Loucy (cell line): Measurements from ENCODE around the gene MYT1.

Experiments used
- H2AFZ ChIP-seq: fragments of 200-600 bp; sonication (generic); 2 replicates; pipeline ENCODE4 v1.6.0; 2016; ENCODE audit warnings: antibody characterized with exemption, mild to moderate bottlenecking, low read length, moderate library complexity
- H3F3A ChIP-seq: fragments of 200-600 bp; 2 replicates; pipeline ENCODE4 v1.6.0; 2016; ENCODE audit warnings: antibody characterized with exemption, low read depth, mild to moderate bottlenecking
- H3K27me3 ChIP-seq: fragments of 200-600 bp; sonication (generic); 2 replicates; pipeline ENCODE4 v1.6.1; 2014; ENCODE audit warnings: low read length, mild to moderate bottlenecking; ENCODE audit not compliant: insufficient read depth, poor library complexity, severe bottlenecking
- H3K36me3 ChIP-seq: fragments of 200-600 bp; sonication (generic); 2 replicates; pipeline ENCODE4 v1.6.1; 2016; ENCODE audit warnings: low read length; ENCODE audit not compliant: insufficient read depth
- H3K4me1 ChIP-seq: fragments of 200-600 bp; sonication (generic); 2 replicates; pipeline ENCODE4 v1.5.1; 2014; ENCODE audit warnings: low read length, mild to moderate bottlenecking; ENCODE audit not compliant: insufficient read depth, poor library complexity, severe bottlenecking
- H3K4me2 ChIP-seq: fragments of 200-600 bp; sonication (generic); 2 replicates; pipeline ENCODE4 v1.6.0; 2014; ENCODE audit warnings: antibody characterized with exemption, low read length, low read depth, mild to moderate bottlenecking; ENCODE audit not compliant: poor library complexity, severe bottlenecking
- H3K4me3 ChIP-seq: fragments of 200-600 bp; sonication (generic); 2 replicates; pipeline ENCODE4 v1.5.1; 2014; ENCODE audit warnings: low read length, mild to moderate bottlenecking, mixed read lengths; ENCODE audit not compliant: poor library complexity, severe bottlenecking
- H3K79me2 ChIP-seq: fragments of 200-600 bp; sonication (generic); 2 replicates; pipeline ENCODE4 v1.6.1; 2014; ENCODE audit warnings: low read length; ENCODE audit not compliant: insufficient read depth
- H3K9ac ChIP-seq: fragments of 200-600 bp; sonication (generic); 2 replicates; pipeline ENCODE4 v1.6.0; 2014; ENCODE audit warnings: mild to moderate bottlenecking, low read depth, low read length, moderate library complexity; ENCODE audit not compliant: poor library complexity, severe bottlenecking
- H3K9me2 ChIP-seq: fragments of 200-600 bp; sonication (generic); replicated peaks from 2 replicates; pipeline ENCODE4 v1.6.1; 2016; ENCODE audit warnings: low read depth, low read length, mixed read lengths
- H3K9me3 ChIP-seq: fragments of 200-600 bp; sonication (generic); 2 replicates; pipeline ENCODE4 v1.6.1; 2014; ENCODE audit warnings: mild to moderate bottlenecking, antibody characterized with exemption, low read length, low read depth; ENCODE audit not compliant: insufficient read depth
- H4K20me1 ChIP-seq: fragments of 200-600 bp; sonication (generic); 2 replicates; pipeline ENCODE4 v1.6.0; 2014; ENCODE audit warnings: antibody characterized with exemption, low read length, mild to moderate bottlenecking; ENCODE audit not compliant: insufficient read depth, poor library complexity, severe bottlenecking
- EZH2phosphoT487 ChIP-seq: fragments of 200-600 bp; IDR thresholded peaks from 2 replicates; pipeline ENCODE4 v1.6.1; 2018; ENCODE audit warnings: antibody characterized with exemption, mild to moderate bottlenecking, moderate library complexity, borderline replicate concordance
- TF ChIP-seq, protein P1 (sequence below): fragments of 200-600 bp; sonication (generic); conservative IDR thresholded peaks from 2 replicates; pipeline ENCODE4 v1.5.1; 2014; ENCODE audit warnings: mild to moderate bottlenecking, antibody characterized with exemption, low read length

The MYT1 gene

DNA sequence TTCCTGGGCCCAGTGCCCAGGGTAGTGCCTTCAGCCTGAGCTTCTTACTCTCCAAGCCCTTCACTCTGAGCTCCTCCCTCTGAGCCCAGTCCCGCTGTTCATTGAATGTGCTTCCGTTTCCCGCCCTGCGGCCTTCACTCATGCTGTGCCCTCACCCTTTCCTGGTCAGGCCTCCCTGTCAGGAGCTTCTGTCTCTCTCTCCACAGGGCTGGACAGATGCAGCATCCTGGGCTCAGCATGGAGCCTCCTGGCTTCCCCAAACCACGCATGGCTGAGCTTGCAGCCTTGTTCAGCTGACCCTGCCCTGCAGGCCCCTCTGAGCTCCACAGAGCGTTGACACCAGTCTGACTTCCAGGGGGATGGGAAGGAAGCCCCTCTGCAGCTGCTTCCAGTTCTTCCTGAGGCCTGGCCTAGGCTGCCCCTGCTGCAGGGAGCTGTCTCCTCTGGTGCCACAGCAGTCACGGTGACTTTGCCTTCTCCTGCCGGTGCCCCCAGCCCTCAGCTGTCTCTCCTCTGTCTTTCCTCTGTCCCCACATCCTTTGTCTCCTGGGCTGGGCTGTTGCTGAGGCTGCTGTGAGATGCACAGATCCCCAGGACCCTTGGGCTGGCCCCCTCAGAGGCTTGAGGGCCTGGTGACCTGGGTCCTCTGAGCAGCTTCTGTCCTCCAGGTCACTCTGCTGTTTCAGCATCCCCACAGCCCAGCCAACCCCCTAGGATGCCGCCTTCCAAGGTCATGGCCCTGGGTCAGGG is 7.9 kb upstream of the MYT1 start:
- no peaks in the 10 kb centered on the region for H3K9me2 ChIP-seq
- H3K79me2 ChIP-seq: no peaks in the 10 kb centered on the region
- no peaks in the 10 kb centered on the region for H3K4me1 ChIP-seq
- H3K27me3 ChIP-seq: no peaks in the 10 kb centered on the region
- no peaks in the 10 kb centered on the region for H4K20me1 ChIP-seq
- no peak overlapping the region for H3K4me3 ChIP-seq
- no peaks in the 10 kb centered on the region for H3K9me3 ChIP-seq
- no peaks in the 10 kb centered on the region for H3F3A ChIP-seq
- no peaks in the 10 kb centered on the region for H3K36me3 ChIP-seq
- H2AFZ ChIP-seq: no peak overlapping the region
- TF ChIP-seq, protein P1, sequence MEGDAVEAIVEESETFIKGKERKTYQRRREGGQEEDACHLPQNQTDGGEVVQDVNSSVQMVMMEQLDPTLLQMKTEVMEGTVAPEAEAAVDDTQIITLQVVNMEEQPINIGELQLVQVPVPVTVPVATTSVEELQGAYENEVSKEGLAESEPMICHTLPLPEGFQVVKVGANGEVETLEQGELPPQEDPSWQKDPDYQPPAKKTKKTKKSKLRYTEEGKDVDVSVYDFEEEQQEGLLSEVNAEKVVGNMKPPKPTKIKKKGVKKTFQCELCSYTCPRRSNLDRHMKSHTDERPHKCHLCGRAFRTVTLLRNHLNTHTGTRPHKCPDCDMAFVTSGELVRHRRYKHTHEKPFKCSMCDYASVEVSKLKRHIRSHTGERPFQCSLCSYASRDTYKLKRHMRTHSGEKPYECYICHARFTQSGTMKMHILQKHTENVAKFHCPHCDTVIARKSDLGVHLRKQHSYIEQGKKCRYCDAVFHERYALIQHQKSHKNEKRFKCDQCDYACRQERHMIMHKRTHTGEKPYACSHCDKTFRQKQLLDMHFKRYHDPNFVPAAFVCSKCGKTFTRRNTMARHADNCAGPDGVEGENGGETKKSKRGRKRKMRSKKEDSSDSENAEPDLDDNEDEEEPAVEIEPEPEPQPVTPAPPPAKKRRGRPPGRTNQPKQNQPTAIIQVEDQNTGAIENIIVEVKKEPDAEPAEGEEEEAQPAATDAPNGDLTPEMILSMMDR: no peak
- TF ChIP-seq EZH2phosphoT487: no peak
- H3K4me2 ChIP-seq: no peak overlapping the region
- no peak overlapping the region for H3K9ac ChIP-seq

DNA sequence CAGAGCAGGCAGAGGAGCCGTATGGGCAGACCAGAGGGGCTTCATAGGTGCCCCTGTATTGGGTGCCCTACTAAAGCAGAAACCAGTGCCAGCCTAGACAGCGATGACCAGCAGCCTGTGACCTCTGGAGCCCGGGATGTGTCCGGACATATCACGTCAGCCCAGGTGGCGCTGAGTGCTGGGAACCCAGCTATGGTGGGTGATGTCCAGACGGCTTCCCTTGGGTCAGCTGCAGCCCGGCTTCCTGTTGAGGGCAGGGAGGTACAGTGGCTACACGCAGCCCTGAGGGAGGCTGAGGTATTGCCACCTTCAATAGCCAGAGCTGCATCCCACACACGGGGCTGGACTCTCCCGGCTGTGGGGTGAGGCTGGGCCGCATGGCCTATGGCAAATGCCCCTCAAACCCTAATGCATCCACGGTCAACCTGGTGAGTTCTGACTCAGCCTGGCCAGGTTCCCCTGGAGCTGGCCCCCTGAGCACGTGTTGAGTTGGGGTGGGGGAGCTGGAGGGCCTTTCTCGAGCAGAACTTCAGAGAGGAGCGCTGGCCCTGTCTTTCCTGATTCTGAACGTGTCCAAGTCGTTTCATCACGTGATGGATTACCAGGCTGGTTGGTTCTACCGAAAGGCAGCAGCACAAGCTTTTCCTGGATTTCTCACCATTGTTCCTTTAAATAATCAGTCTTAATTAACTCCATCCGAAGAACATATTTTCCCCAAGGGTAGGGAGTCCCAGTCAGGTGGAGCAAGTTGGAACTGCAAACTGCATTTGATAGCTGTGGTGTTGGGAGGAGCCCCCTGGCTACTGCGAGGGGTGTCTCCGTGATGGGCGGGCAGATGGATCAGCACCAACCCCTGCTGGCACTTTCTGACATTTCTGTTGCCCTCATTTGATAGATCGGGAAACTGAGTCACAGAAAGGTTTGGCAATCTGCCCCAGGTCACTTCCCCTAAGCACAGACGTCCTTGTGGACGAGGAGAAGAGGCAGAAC is 7.1 kb upstream of the MYT1 start:
- H3K9ac ChIP-seq: no peak overlapping the region
- no peak overlapping the region for H2AFZ ChIP-seq
- no peaks in the 10 kb centered on the region for H3K9me3 ChIP-seq
- no peaks in the 10 kb centered on the region for H3K27me3 ChIP-seq
- H4K20me1 ChIP-seq: no peaks in the 10 kb centered on the region
- no peaks in the 10 kb centered on the region for H3F3A ChIP-seq
- no peaks in the 10 kb centered on the region for H3K36me3 ChIP-seq
- no peak overlapping the region for H3K4me3 ChIP-seq
- no peaks in the 10 kb centered on the region for H3K4me1 ChIP-seq
- no peak overlapping the region for H3K4me2 ChIP-seq
- no peaks in the 10 kb centered on the region for H3K79me2 ChIP-seq
- TF ChIP-seq, protein P1: no peak
- TF ChIP-seq EZH2phosphoT487: no peak
- H3K9me2 ChIP-seq: no peaks in the 10 kb centered on the region

DNA sequence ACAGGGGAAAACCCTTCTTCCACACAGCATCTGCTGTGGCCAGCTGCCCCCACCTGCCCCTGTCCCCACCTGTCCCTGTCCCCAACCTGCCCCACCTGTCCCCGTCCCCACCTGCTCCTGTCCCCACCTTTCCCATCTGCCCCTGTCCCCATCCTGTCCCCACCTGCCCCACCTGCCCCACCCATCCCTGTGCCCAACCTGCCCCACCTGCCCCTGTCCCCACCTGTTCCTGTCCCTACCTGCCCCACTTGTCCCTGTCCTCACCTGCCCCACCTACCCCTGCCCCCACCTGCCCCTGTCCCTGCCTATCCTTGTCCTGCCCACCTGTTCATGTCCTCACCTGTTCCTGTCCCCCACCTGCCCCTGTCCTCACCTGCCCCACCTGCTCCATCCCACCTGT is 6.4 kb upstream of the MYT1 start:
- H2AFZ ChIP-seq: no peak overlapping the region

More for the DNA sequence above, 6.4 kb upstream of the MYT1 start:
- Histone ChIP-seq H3K27me3 (no peaks in the 10 kb centered on the region), H3K9ac (no peak overlapping the region), H3K4me1 (no peaks in the 10 kb centered on the region), H3K79me2 (no peaks in the 10 kb centered on the region), H3K4me2 (no peak overlapping the region), H3K4me3 (no peak overlapping the region), H4K20me1 (no peaks in the 10 kb centered on the region), H3K36me3 (no peaks in the 10 kb centered on the region), H3K9me2 (no peaks in the 10 kb centered on the region), H3K9me3 (no peaks in the 10 kb centered on the region), H3F3A (no peaks in the 10 kb centered on the region)
- no peak for TF ChIP-seq EZH2phosphoT487
- TF ChIP-seq, protein P1: no peak
